HG02981 (cell line): ENCODE measurements around the gene MSI2.

Source experiments
- ATAC-seq: cut with Tn5 transposase; IDR thresholded peaks from one replicate; pipeline ENCODE4 v1.9.1; 2021; ENCODE audit warnings: mild to moderate bottlenecking, moderate library complexity; ENCODE audit not compliant: unreplicated experiment

MSI2 gene

DNA sequence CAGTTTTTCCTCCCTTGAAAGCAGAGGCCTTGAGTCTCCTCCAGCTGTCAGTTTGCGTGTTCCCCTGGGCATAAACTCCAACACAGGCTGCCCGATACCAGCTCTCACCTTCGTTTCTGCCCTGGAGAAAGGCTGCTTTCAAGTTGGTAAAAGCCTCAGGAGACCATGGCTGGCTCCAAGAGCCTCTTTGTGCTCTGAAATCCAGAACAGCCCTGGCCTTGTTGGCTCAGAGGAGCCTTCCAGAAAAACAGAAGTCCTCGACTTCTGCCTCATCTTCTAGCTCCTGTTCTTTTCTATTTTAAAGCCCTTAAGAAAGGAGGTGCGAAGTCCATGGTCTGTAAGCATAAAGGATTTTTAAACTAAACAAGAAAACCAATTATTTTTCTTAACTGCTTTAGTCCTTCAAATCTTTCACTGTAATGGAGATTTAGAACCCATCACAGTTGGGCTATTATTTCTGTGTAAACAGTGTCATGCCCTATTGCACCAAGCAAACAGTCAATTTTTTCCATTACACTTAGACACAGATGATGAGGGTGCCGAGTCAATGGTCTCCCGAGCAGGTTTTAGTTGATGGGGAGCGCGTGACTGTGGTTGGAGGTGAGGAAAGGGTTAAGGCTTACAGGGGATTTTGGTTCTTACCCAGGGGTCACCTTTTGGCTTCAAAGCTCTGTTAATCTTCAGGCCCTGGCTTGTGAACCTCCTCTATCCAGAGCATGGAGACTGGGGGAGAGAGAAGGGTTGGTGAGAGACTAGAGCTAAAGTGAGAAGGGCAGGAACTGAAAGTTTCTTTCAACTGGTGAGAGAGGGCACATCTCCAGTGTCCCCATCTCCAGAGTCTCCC, 212.8 kb downstream of the MSI2 start:
- ATAC-seq: peak; percentile 55

GRCh38 chr17:57470906-57471305, 214.6 kb downstream of the MSI2 start:
- no peak for ATAC-seq

DNA sequence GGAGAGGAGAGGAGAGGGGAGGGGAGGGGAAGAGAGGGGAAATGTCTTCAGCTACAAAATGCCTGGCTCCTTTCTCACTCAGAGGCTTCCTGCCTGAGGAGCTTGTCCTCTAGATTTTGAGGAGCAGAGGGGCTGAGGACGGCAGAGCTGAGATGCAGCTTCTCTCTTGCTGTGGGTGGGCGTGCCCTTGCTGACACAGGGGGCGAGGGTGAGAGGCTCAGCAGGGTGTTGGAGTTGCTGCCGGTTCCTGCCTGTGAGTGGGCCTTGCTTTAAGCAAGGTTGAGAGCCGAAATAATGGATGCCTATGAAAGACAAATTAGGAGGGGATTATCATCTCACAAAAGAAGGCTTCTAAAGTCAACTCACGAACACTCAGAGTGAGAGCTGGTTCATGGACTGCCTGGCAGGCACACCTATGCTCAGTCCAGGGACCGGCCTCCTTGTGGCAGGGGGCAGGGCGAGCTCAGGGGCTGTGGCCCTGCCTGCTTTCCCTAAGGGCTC, 215.6 kb downstream of the MSI2 start:
- no peak for ATAC-seq

GRCh38 chr17:57475796-57476195, 219.5 kb downstream of the MSI2 start:
- no peak for ATAC-seq

- ATAC-seq: no peak
Measured at GRCh38 chr17:57477522-57478362, 221.4 kb downstream of the MSI2 start.

- ATAC-seq: no peak
Measured at GRCh38 chr17:57478478-57479250, 222.3 kb downstream of the MSI2 start.

DNA sequence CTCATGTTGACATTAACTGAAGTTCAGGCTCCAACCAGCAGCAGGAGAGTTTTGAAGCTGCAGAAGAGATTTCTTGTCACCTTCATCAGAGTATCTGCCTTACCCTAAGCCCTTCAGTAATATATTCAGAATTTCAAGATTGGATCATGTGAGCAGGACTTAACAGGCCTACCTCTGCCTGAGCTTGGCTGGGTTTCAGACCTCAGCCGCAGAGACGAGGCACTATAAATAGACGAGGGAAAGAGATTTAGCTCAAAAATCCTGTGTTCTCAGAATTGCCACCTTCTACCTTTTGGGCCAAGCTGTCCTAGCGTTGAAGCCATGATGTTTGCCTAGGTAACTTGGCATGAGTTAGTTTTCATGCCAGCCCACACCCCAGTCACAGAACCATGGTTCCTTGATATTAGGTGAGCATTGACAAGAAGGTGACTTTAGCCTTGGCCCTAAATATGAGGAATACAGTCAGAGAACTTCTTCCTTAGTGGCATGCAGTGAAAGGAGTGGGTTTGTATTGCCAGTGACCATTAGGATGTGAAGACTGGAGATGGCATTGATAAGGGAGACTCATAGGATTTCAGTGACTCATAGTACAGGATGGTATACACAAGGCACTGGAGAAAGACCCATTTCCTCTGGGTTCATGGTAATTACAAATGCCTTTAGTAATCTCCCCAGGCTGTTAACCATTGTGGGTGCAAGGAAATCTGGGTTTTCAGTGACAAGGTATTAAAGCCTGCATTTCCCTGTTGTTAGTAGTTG, 224.3 kb downstream of the MSI2 start:
- ATAC-seq: no peak

DNA sequence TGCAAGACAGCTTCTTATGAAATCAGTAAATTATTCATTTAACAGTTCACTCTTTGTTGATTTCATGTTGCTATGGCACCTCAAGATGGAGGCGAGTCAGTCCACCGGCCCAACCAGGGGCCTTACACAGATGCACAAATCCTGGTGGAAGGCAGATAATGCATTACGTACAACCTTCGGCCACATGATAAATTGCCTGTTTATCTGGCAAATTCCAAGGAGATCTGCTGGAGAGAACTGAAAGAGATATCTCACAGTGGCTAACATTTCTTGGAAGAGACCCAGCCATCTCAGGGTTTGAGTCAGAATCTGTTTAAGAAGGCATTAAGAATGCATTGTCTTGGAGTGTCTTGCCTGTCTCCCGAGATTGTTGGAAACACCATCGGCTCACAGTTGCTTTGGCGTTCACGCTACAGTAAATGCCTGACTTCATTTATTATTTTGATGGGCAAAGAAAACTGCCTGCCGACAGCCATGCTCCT, 225.6 kb downstream of the MSI2 start:
- no peak for ATAC-seq

DNA sequence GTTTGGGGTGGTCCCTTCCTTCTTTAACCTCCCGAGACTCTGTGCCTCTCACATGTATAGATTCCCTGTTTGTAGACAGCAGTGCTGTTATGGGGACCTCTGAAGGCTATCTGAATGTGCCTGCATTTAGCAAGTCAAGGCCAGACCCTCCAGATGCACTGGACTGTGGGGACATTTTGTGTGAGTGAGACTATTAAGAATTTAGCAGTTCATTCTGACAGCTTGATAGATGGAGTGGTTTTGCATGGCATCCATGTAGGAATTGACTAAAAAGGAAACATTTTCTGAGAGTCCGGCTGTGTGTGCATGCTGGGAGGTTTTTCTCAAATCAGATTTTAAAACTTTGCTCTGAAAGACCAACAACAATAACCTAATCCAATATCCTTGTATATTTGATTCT, 226.3 kb downstream of the MSI2 start:
- ATAC-seq: no peak

GRCh38 chr17:57484081-57484666, 227.9 kb downstream of the MSI2 start:
- ATAC-seq: no peak

DNA sequence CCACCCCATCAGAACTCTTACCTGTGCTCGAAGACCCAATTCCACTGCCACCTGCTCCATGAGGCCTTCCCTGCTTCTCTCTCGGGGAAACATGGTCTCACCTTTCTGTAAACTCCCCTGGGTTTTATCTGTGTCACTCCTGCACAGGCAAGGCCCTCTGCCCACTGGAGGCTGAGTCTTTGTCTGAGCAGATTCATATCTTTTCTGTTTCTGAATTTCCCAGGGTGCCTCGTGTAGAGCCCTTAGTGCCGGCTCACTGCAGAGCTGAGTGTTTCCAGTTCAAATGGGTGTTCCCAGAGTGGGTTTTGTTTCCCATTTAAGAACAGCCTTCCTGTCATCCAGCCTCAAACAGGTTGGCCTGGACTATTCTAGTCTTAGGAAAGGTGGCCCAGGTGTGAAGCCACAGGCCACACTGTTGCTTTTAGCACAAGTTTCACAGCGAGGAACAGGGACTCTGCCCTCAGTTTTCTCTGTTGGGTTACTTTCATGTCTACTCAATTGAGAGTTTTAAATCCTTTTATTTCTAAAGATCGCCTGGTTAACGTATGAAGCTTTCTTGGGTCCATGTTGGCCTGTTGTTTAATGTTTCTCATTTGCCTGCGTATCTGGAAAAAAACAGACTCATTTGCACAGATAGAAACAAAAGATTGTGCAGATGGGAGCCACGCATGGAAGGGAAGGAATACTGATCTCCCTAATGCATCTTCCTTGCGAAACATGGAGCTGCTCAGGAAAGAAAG, 228.7 kb downstream of the MSI2 start:
- no peak for ATAC-seq

DNA sequence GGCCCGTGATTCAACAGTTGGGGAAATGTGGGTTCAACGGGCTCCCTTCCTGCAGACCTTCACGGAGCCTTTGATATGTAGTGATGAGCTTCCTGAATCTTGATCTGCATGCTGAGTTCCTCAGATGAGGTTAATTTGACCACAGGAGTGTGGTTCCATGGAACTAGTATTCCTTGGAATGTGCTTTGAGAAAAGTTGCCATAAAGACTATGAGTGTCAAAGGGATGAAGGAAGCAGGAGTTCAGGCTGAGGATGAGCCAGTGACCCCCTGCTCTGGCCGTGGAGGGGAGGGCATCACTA, 229.2 kb downstream of the MSI2 start:
- ATAC-seq: no peak

DNA sequence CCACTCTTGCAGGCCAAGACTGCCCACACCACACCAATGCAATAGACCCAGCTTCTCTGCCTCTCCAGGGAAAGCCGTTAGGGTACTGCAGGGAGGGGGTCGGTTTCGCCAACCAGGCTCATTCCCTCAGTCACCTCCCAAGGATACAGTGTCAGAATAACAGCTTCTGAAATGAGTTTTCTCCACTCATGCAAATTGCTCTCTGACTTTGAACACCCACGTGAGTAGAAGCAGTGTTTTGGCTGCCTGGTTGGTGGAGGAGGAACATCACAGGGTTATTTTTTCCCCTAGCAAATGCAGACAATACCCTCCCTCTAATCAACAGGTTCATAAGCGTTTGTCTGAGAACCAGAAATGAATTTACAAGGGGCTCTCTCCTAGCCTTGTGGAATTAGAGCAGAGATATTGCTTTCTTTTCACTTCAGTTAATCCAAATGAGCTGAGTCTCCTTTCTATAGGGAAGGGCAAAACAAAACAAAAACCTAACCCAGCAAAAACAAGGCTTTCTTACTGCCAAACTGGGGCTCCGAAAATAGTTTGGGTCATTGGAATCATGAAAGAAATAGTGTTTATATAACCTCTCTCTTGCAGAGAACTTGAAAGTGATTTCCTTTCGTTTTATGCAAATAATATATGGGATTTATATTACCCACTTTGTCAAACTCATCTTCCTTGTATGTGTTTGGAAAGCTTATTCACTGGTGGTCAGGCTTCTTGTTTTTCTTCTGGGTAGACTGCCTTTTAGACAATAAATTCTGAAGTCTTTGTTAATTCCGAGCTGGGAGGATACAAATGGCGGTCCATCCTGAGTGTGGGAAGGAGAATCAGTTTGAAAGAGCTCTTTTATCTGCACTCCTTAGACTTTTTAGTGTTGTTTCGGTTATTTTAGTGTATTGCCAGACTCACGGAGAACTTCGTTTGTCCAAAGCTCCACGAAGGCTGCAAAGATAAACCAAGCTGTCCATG, 229.9 kb downstream of the MSI2 start:
- ATAC-seq: peak; percentile 45

- no peak for ATAC-seq
Measured at GRCh38 chr17:57486882-57487301, 230.6 kb downstream of the MSI2 start.

DNA sequence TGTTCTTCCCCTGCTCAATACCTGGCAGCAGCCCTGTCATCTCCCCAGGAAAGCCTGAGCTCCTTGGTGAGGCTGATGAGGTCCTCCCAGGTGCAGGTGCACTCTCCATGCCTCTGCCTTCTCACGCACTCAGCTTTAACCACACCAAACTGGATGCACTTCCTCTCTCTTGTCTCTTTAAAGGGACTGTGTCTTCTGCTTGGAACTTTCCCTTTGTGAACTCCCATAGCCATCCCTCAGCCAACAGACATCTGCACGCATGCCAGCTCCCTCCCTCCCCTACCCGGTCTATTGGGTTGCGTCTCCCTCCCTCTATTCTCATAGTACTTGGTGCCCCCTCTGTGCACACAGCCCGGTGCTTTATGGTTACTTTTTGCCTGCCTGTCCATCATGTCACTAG, 231.2 kb downstream of the MSI2 start:
- no peak for ATAC-seq

DNA sequence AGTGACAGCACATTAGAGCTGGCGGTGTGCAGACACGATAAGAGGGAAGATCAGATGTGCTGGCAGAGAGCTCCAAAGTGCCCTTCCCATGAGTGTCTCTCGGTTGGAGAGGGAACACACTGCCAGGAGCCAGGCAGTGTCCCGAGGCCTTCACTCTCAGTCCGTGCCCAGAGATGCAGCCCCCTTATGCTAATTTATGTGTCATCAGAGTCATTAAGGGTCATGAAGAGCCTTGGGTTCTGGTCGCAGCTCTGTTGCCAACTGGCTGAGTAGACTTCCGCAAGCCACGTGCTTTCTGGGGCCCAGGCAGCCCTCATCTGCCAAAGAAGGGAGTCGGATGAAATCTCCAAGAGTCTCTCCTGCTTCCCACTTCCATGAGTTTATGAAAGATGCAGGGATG, 232.5 kb downstream of the MSI2 start:
- no peak for ATAC-seq

DNA sequence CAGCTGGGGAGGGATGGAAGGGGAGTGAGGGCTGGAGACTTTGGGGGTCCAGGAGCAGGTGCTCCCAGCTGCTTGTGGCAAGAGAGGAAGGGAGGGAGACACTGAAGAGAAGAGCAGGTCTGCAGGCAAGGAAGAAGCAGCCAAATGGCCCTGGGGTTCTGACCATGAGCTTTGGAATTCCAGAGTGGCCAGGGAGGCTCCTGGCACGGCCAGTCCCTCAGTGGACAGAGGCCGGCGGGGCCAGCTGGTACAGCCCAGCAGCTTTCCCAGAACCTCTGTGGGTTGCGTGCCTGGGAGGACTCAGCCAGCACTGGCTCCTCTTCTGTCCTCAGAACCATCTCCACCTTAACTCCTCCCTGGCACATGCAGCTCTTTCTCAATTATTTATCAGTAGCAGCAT, 233.0 kb downstream of the MSI2 start:
- no peak for ATAC-seq
